Cardiac septum (tissue), 1 donor: ENCODE data around the gene SLC10A3. TPM values are rescaled to one million over a fixed set of nuclear protein-coding genes. Genes with fewer than 3 reads are reported as not detected.

Experiments
- DNase-seq: peaks from one replicate; pipeline ENCODE4 v3.0.0-alpha.2; 2020; ENCODE audit warnings: low spot score
- intact Hi-C: fragments of 100-400 bp; cut with DNase I; formaldehyde crosslinking; loops from one replicate; pipeline ENCODE4 v1.14.0; 2022
- long read RNA-seq: library from polyadenylated mRNA; unstranded; transcript quantifications from one replicate; pipeline ENCODE4 v2.0.0, GENCODE V29; 2021
- total RNA-seq: library from RNA; stranded (reverse); fragmentation: NEBNext Ultra II Directional; extraction: Animal tissue kit (Norgen Biotek cat#: 25700); gene quantifications from one replicate; pipeline ENCODE4 v1.2.1, GENCODE V29; 2021
- donor health status: DM: no; HTN: no; CAD: no.

Gene SLC10A3
- total RNA-seq = 13.8 TPM
- long read RNA-seq, transcript SLC10A3-201 (2 exons, 2,161 nt) = major isoform, 66 of 83 reads
- long read RNA-seq, partial matches to known transcripts = 5 of 83 reads
- long read RNA-seq, other reads (novel, unspliced or antisense) = 9 of 83 reads

- peak; percentile 97 for DNase-seq
- intact Hi-C loops = no loop called here
Measured at GRCh38 chrX:154490414-154491083, at the start of gene SLC10A3. Gene SLC10A3, minus strand, starts transcription at chrX:154490629. Its CDS starts 1,689 bp downstream, at chrX:154488940.

- no peak for DNase-seq
- intact Hi-C loops = no loop called here
Measured at GRCh38 chrX:154539077-154539476, 48.6 kb upstream of the SLC10A3 start.

GRCh38 chrX:154535892-154536291, 45.5 kb upstream of the SLC10A3 start:
- no peak for DNase-seq
- intact Hi-C loops = no loop called here

GRCh38 chrX:154534526-154535322, 44.3 kb upstream of the SLC10A3 start:
- peak; percentile 96 for DNase-seq
- intact Hi-C loops = loop anchor here (5.0 kb wide), 4 partner anchors 97 to 1577 kb away; partner anchors contain the start of gene GDI1

GRCh38 chrX:154532690-154533089, 42.3 kb upstream of the SLC10A3 start:
- intact Hi-C loops = loop anchor here (5.0 kb wide), 4 partner anchors 95 to 1575 kb away; partner anchors contain the start of gene GDI1

GRCh38 chrX:154531626-154532025, 41.2 kb upstream of the SLC10A3 start:
- intact Hi-C loops = loop anchor here (5.0 kb wide), 4 partner anchors 94 to 1574 kb away; partner anchors contain the start of gene GDI1
- no peak for DNase-seq

More at GRCh38 chrX:154532690-154533089, 42.3 kb upstream of the SLC10A3 start:
- DNase-seq = no peak

- DNase-seq = no peak
- intact Hi-C loops = loop anchor here (5.0 kb wide), 4 partner anchors 93 to 1573 kb away; partner anchors contain the start of gene GDI1
Measured at GRCh38 chrX:154530286-154530685, 39.9 kb upstream of the SLC10A3 start.

- no peak for DNase-seq
- intact Hi-C loops = no loop called here
Measured at GRCh38 chrX:154529206-154529612, 38.8 kb upstream of the SLC10A3 start.

GRCh38 chrX:154526901-154527675, 36.7 kb upstream of the SLC10A3 start:
- no peak for DNase-seq
- intact Hi-C loops = no loop called here

GRCh38 chrX:154525606-154526490, 35.4 kb upstream of the SLC10A3 start:
- intact Hi-C loops = no loop called here

GRCh38 chrX:154519389-154519788, 29.0 kb upstream of the SLC10A3 start:
- no peak for DNase-seq
- intact Hi-C loops = no loop called here

More at GRCh38 chrX:154525606-154526490, 35.4 kb upstream of the SLC10A3 start:
- peak; percentile 51 for DNase-seq

- no peak for DNase-seq
- intact Hi-C loops = no loop called here
Measured at GRCh38 chrX:154517101-154517781, 26.8 kb upstream of the SLC10A3 start.

- intact Hi-C loops = no loop called here
- no peak for DNase-seq
Measured at GRCh38 chrX:154516656-154517100, 26.2 kb upstream of the SLC10A3 start.

GRCh38 chrX:154515966-154516655, 25.7 kb upstream of the SLC10A3 start, which contains the start of gene FAM3A:
Gene FAM3A, minus strand, starts transcription at chrX:154516232. Its CDS starts 460 bp downstream, at chrX:154515772.
- intact Hi-C loops = no loop called here
- DNase-seq = peak; percentile 96

GRCh38 chrX:154515090-154515965, 24.9 kb upstream of the SLC10A3 start:
- intact Hi-C loops = no loop called here
- DNase-seq = no peak

GRCh38 chrX:154513716-154514115, 23.3 kb upstream of the SLC10A3 start:
- intact Hi-C loops = no loop called here
- no peak for DNase-seq
